ENCODE measurements around the gene STON1.
"Not testable (repeated sequence)": the region's sequence is repeated elsewhere in the genome, so short reads cannot be mapped to it uniquely, and the experiment has no call there.

STON1 gene

DNA sequence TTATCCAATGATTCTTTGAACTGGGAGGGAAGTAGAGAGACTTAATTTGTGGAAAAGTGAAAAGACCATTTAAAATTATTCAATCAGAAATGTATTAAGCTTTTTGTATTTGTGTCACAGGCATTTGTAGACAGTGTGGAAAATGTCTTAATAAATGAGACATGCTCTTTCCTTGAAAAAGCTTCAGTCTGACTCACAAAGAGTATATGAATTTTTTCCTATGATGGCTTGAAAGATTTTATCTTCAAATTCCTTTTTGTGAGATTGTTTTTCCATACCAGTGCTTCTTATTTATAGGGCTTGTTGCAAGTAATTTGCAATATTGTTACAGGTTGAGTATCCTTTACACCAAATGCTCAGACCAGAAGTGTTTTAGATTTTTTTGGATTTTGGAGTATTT, 39.5 kb downstream of the STON1 start:
- DNase-seq (ENCODE audit: low spot score) = no peak

- DNase-seq (ENCODE audit: low spot score) = peak; percentile 17
Measured at GRCh38 chr2:48572816-48573215, 42.9 kb downstream of the STON1 start.

- no peak for DNase-seq (ENCODE audit: low spot score)
Measured at GRCh38 chr2:48574353-48575287, 44.7 kb downstream of the STON1 start.

GRCh38 chr2:48578313-48578712, 48.4 kb downstream of the STON1 start:
- DNase-seq (ENCODE audit: low spot score) = no peak

GRCh38 chr2:48583961-48584360, 54.0 kb downstream of the STON1 start:
- no peak for DNase-seq (ENCODE audit: low spot score)

- DNase-seq (ENCODE audit: low spot score) = no peak
Measured at GRCh38 chr2:48584551-48584950, 54.6 kb downstream of the STON1 start.

DNA sequence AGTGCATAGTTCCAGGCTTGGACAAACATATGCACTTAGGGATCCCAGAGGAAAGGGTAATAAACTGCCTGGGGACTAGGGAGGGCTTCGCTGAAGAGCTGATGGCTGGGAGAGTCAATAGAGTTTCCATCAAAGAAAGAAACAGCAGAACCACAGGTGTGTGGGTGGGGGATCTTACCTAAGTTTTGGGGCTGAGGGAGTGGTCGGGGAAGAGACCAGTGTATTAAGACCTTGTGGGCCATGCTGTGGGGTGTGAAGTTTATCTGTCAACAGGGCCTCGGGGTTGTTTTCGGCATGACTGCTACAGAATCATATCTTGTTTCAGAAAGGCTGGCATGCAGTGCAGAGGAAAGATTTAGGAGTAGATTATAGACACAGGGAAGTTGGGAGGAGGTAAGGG, 56.5 kb downstream of the STON1 start:
- no peak for DNase-seq (ENCODE audit: low spot score)

DNA sequence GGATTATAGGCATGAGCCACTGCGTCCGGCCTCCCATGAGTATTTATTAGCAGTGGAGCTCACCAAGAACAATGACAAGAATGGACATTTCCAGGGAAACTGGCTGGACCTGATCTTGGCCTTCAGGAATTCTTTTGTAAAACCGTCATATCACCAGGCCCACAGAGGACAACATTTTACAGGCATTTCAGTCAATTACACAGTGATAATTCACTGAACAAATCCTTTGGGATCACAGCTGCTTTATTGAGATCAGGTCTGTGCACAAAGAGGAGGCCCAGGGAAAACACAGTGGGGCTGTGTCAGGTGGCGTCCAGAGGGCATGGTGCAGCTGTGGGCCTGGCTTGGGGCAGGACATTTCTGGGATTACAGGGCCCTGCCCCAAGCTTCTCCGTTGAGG, 57.6 kb downstream of the STON1 start:
- no peak for DNase-seq (ENCODE audit: low spot score)

- no peak for DNase-seq (ENCODE audit: low spot score)
Measured at GRCh38 chr2:48587961-48588360, 58.0 kb downstream of the STON1 start.

- no peak for DNase-seq (ENCODE audit: low spot score)
Measured at GRCh38 chr2:48588745-48589144, 58.8 kb downstream of the STON1 start.

- DNase-seq (ENCODE audit: low spot score) = peak; percentile 38
Measured at GRCh38 chr2:48589170-48589767, 59.3 kb downstream of the STON1 start.

GRCh38 chr2:48590017-48590416, 60.1 kb downstream of the STON1 start:
- DNase-seq (ENCODE audit: low spot score) = no peak

DNA sequence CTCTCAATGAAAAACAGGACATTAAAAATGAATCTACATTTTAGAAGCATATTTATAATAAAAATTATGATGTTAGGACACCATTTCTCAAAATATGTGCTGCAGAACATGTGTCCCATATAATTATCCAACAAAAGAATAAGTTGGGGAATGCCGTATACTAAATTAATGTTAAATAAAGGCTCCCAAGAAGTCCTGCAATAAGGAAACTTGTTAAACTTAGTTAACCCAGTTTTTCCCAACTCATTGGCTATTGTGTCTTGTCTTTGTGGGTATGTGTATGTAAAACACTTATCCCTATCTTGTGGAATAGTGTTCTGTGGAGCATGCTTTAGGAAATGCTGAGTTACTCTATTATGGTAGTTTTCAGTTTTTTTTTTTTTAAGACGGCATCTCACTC, 62.1 kb downstream of the STON1 start:
- DNase-seq (ENCODE audit: low spot score) = no peak

- not testable (repeated sequence) for DNase-seq (ENCODE audit: low spot score)
Measured at GRCh38 chr2:48596751-48597150, 66.8 kb downstream of the STON1 start.

GRCh38 chr2:48597492-48597891, 67.5 kb downstream of the STON1 start:
- no peak for DNase-seq (ENCODE audit: low spot score)

GRCh38 chr2:48600204-48600813, 70.4 kb downstream of the STON1 start:
- DNase-seq (ENCODE audit: low spot score) = peak; percentile 52

DNA sequence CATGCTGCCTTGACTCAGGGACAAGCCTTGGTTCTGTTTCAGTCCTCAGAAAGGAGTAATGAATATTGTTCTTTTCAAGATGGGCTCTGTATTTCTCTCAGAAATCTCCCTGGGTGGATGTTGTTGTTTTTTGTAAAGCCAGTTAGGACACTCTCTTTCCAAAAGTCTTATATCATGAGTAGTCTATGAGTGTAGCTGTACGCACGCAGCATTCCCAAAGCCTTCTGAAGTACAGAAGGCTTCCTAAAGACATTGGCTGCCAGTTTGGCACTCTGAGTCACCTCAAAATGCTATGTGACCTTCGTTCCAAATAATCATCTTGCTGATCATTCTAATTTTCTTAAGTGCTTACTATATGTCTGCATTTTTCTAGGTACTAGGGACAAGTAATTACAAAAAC, 71.0 kb downstream of the STON1 start:
- no peak for DNase-seq (ENCODE audit: low spot score)

DNA sequence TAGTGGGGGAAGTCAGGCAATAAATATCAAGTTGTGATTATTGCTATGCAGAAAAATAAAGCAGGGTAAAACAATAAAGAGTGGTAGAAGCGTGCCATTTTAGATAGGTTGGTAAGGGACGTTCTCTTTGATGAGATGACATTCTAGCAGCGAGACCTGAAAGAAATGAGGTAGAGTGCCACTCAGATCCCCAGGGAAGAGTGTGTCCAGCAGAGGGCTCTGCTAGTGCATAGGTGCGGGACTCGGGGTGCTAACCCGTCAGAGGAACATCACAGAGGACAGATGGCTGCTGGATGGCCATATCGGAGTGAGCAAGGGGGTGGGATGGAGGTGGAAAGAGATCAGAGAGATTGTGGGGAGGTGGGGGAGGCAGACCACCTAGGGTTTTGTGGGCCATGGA, 71.4 kb downstream of the STON1 start:
- peak; percentile 71 for DNase-seq (ENCODE audit: low spot score)

DNA sequence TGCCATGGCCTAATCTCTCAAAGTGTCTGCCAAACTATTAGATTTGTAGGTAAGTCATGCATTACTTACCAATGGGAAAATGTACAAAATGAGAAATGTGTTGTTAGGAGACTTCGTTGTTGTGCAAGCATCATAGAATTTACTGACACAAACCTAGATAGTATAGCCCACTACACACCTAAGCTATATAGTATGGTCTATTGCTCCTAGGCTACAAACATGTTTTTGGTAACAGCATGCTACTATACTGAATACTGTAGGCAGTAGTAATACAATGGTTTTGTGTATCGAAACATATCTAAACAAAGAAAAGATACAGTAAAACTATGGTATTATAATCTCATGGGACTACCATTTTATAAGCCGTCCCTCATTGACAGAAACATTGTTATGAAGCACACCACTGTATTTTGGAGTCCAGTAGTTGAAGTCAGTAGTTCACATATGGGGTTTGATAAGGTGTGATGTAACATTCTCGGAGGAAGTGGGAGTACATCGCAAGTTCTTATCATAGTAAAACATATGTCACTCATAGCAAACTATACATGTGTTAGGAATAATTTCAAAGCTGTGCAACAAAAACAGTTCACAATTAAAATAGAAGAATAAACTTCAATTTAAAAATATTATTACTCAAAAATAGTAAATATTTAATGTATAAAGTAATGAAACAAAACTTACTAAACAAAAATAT, 75.7 kb downstream of the STON1 start:
- no peak for DNase-seq (ENCODE audit: low spot score)

GRCh38 chr2:48607307-48608014, 77.5 kb downstream of the STON1 start:
- DNase-seq (ENCODE audit: low spot score) = peak; percentile 30

DNA sequence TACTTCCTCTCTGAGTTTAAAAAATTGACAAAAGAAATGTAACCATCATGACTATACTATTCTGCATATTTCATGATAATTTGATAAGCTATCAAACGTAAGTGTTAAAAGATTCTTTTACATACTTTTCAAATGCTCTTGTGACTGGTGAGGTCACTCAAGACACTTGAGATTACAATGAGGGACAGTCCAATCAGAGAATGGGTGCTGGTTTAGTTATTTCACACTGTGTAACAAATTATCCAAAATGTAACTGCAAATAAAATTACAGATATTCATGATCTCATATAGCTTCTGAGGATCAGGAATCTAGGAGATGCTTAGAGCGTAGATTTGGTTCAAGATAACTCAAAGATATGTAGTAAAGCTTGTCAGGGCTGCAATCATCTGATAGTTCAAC, 83.3 kb downstream of the STON1 start:
- no peak for DNase-seq (ENCODE audit: low spot score)

DNA sequence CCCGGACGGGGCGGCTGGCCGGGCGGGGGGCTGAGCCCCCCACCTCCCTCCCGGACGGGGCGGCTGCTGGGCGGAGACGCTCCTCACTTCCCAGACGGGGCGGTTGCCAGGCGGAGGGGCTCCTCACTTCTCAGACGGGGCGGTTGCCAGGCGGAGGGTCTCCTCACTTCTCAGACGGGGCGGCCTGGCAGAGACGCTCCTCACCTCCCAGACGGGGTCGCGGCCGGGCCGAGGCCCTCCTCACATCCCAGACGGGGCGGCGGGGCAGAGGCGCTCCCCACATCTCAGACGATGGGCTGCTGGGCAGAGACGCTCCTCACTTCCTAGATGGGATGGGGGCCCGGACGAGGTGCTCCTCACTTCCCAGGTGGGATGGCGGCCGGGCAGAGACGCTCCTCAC, 84.6 kb downstream of the STON1 start:
- DNase-seq (ENCODE audit: low spot score) = not testable (repeated sequence)
